Ammon's horn (tissue), 1 donor: Measurements from ENCODE around the gene NLRP13.

ENCODE experiments used
- DNase-seq: peaks from one replicate; pipeline ENCODE4 v3.0.0-alpha.2; 2016; ENCODE audit warnings: low spot score

Gene NLRP13

DNA sequence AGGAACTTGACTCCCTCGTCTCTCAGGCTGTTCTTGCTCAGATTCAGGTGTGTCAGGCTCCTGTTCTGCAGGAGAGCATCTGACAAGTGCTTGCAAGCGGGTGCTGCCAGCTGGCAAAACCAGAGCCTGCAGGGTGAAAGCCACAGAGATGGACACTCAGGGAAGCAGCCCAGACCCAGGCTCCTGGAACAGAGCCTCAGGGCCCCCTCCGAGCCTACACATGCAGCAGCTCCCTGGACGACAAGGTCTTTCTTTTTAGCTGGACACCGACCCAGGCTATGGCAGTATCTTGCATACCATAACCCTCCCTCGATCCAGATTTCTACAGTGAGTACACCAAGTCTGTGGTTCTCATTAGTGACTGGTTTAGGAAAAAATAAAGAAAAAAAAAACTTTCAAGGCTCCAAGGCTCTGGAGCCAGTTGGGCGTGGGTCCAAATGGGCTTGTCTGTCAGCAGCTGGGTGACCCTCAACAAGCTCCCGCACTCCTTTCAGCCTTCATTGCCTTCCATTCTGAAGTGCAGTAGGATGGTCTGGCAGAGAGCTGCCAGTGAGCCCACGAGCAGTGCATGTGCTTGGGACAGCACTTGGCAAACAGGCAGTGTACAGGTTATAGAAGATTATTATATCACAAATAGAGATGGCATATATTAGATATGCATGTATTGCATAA, 29.9 kb downstream of the NLRP13 start:
- DNase-seq, result no peak

DNA sequence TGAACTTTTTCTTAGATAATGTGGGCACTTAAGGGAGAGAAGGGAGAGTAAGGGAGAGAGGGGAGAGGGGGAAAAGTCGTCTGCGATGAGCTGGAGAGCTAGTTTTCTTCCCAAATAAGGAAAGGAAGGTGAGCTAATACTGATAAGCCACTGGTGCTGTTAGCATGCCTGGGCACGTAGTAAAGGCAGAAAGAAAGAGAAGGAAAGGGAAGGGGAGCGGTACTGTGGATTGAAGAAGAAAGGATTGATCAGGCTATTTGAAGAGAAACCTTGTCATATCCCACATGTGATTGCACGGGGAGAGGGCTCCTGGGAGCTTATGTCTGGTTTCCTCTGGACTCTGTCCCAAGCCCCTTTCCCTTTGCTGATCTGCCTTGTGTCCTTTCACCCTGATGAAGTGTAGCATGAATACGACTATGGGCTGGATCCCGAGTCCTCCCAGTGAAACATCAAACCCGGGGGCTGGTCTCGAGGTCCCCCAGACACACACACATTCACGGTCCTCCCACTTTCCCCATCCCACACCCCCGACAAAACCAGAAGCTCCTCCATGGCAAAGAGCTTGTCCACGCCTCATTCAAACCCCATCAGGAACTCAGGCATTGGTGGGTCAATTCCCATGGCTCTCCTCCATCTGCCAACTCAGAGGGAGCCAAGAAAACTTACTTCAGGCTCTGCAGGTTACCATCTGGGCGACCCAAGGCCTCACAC, 30.6 kb downstream of the NLRP13 start:
- DNase-seq, result no peak

GRCh38 chr19:55898911-55899310, 33.2 kb downstream of the NLRP13 start:
- DNase-seq, result no peak

DNA sequence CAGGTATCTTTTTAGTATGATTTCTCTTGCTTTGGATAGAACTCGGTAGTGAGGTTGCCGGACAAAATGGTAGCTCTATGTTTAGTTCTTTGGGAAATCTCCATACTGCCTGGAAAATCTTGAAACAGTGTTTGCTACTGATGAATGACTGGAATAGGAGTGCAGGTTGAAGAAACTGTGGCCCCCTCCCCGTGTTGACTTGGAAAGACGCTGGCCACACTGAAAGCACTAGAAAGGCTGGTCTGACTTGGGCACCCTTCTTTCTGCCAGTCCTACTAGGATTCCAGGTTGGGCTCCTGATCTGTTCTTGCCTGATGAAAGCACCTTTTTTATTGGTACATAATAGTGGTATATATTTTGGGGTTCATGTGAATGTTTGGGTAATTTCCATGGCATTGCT, 49.5 kb downstream of the NLRP13 start:
- no peak for DNase-seq

DNA sequence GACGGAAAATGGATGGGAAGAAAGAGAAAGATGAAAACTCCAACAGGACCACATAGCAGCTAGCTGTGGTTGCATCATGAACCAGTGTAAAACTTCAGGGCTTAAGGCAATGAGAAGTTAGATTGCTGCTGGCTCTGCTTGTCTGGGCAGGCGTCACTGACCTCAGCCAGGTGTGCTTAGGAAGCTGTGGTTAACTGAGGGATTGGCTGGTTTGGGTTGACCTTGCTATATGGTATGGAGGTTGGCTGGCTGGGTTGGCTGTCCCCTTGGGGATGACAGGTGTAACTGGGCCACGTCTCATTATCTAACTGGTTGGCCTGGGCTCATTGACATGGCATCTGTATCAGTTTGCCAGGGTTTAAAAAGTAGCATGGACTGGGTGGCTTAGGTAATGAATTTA, 54.9 kb downstream of the NLRP13 start:
- no peak for DNase-seq

DNA sequence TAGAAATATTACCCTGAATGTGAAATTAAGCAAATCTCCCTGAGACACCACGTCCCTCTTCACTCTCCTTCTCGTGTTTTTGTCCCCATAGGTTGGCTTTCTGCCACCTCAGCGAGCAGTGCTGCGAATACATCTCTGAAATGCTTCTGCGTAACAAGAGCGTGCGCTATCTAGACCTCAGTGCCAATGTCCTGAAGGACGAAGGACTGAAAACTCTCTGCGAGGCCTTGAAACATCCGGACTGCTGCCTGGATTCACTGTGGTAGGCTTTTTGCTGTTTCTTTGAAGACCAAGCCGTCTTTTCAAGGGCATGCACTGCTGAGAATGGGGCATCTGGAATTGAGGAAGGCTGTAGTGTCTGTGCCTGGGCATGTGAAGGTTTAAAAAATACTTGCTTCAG, 61.4 kb downstream of the NLRP13 start:
- DNase-seq, result no peak

- no peak for DNase-seq
Observed at GRCh38 chr19:55867101-55867500, 65.0 kb downstream of the NLRP13 start.

DNA sequence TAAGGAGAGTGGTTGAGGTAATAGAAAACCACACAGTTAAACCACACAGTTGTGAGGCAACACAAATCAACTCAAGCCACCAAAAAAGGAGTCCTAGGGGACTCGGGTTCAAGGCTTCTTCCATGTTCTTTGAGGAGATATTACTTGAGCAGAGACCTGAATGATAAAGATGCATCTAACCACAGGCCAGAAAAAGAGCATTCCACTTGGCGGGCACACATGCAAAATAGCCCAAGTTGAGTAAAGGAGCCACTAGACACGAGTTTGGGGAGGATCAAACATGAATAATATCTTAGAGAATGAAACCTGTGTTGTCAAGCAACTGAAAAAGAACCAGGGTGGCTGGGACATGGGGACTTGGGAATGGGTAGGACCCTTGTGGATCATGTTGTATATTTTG, 65.6 kb downstream of the NLRP13 start:
- DNase-seq, result no peak

DNA sequence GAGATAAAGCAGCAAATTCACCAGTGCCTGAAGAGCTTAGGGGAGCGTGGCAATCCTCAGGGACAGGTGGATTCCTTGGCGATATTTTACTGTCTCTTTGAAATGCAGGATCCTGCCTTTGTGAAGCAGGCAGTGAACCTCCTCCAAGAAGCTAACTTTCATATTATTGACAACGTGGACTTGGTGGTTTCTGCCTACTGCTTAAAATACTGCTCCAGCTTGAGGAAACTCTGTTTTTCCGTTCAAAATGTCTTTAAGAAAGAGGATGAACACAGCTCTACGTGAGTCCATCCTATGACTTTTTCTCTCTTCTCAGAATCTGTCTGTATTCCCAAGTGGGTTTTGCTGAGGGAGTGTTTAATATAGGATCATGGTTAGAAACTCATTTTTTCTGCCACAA, 73.2 kb downstream of the NLRP13 start:
- DNase-seq, result no peak

- no peak for DNase-seq
Observed at GRCh38 chr19:55858401-55858800, 73.7 kb downstream of the NLRP13 start.

DNA sequence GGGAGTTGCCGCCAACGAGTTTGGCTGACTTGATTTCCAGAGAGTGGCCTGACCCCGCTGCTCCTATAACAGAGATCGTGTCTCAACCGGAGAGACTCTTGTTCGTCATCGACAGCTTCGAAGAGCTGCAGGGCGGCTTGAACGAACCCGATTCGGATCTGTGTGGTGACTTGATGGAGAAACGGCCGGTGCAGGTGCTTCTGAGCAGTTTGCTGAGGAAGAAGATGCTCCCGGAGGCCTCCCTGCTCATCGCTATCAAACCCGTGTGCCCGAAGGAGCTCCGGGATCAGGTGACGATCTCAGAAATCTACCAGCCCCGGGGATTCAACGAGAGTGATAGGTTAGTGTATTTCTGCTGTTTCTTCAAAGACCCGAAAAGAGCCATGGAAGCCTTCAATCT, 74.2 kb downstream of the NLRP13 start:
- DNase-seq, result no peak

DNA sequence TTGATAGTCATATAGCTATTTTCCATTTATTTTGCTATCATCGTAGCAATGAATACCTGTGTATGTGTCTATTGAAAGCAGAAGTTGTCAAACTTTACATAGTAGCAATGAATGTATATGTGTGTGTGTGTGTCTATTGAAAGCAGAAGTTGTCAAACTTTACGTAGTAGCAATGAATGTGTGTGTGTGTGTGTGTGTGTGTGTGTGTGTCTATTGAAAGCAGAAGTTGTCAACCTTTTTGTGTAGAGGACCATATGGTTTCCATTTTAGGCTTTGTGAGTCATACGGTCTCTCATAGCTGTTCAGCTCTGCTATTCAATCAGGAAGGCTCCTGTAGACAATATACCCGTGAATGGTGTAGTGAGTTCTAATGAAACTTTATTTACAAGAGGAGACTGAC, 75.0 kb downstream of the NLRP13 start:
- DNase-seq, result peak; percentile 33

- DNase-seq, result peak; percentile 36
Observed at GRCh38 chr19:55855160-55855559, 77.0 kb downstream of the NLRP13 start.
